GM18499 (cell line): ENCODE data around the gene CARD6.
"Not testable (repeated sequence)": the region's sequence is repeated elsewhere in the genome, so short reads cannot be mapped to it uniquely, and the experiment has no call there.

ENCODE experiments used
- ATAC-seq: cut with Tn5 transposase; IDR thresholded peaks from one replicate; pipeline ENCODE4 v1.9.1; 2021; ENCODE audit warnings: moderate number of reproducible peaks; ENCODE audit not compliant: insufficient read depth, unreplicated experiment

CARD6 gene

GRCh38 chr5:40827188-40827977 lies 13.8 kb upstream of the CARD6 start:
- no peak for ATAC-seq

- no peak for ATAC-seq
These were observed 13.0 kb upstream of the CARD6 start for GRCh38 chr5:40828021-40828631.

- no peak for ATAC-seq
These were observed 12.2 kb upstream of the CARD6 start for GRCh38 chr5:40828690-40829661.

GRCh38 chr5:40829748-40830533 lies 11.2 kb upstream of the CARD6 start:
- ATAC-seq = no peak

- ATAC-seq = no peak
These were observed 9.6 kb upstream of the CARD6 start for GRCh38 chr5:40831346-40832210.

- ATAC-seq = no peak
These were observed 8.8 kb upstream of the CARD6 start for GRCh38 chr5:40832345-40832744.

GRCh38 chr5:40833712-40834229 lies 7.4 kb upstream of the CARD6 start:
- ATAC-seq = no peak

GRCh38 chr5:40834391-40834848 lies 6.7 kb upstream of the CARD6 start:
- no peak for ATAC-seq

- peak; percentile 94 for ATAC-seq
These were observed 6.0 kb upstream of the CARD6 start, which contains the start of gene RPL37 for GRCh38 chr5:40834849-40835787. Gene RPL37 (minus strand): TSS chr5:40835222. CDS start chr5:40835185, 37 bp downstream.

- no peak for ATAC-seq
These were observed 3.1 kb upstream of the CARD6 start for GRCh38 chr5:40838086-40838485.

GRCh38 chr5:40842351-40842750 lies 1.2 kb downstream of the CARD6 start:
- no peak for ATAC-seq

GRCh38 chr5:40844565-40844964 lies 3.4 kb downstream of the CARD6 start:
- no peak for ATAC-seq

- no peak for ATAC-seq
These were observed 5.2 kb downstream of the CARD6 start for GRCh38 chr5:40846371-40846770.

GRCh38 chr5:40847525-40847924 lies 6.4 kb downstream of the CARD6 start:
- no peak for ATAC-seq

- no peak for ATAC-seq
These were observed 12.5 kb downstream of the CARD6 start for GRCh38 chr5:40853632-40854192.

- ATAC-seq = no peak
These were observed 19.5 kb downstream of the CARD6 start for GRCh38 chr5:40860711-40861110.

- ATAC-seq = not testable (repeated sequence)
These were observed 23.8 kb downstream of the CARD6 start for GRCh38 chr5:40865004-40865403.
